DMS153 treated with DMSO at 0.1 percent for 48 hours (cell line): ENCODE results near the gene STAT5B.
"Not testable (repeated sequence)": the region's sequence is repeated elsewhere in the genome, so short reads cannot be mapped to it uniquely, and the experiment has no call there.

Experiments
- DNase-seq: peaks from one replicate; lab custom pipeline; 2025; ENCODE audit not compliant: unreplicated experiment; lab: John Stamatoyannopoulos, UW

Gene STAT5B

DNA sequence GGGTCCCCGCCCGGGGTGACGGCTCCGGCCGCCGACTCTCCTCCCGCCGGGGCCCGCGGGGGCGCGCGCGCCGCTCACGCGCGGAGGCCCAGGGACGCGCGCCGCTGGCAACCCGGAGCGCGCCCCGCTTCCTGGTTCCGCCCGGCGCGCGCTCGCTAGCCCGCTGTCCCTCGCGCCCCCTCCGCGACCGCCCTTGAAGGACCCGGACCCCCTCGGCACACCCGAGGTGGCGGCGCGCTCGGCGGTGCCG, at the start of gene STAT5B:
STAT5B (minus strand) TSS at position 33 of the 250 bp plus-strand sequence. CDS start 44,264 bp downstream, outside the sequence.
- no peak for DNase-seq

- DNase-seq = no peak
Measured at GRCh38 chr17:42325026-42325425, 48.8 kb upstream of the STAT5B start.

GRCh38 chr17:42323268-42323773, 47.1 kb upstream of the STAT5B start:
- no peak for DNase-seq

DNA sequence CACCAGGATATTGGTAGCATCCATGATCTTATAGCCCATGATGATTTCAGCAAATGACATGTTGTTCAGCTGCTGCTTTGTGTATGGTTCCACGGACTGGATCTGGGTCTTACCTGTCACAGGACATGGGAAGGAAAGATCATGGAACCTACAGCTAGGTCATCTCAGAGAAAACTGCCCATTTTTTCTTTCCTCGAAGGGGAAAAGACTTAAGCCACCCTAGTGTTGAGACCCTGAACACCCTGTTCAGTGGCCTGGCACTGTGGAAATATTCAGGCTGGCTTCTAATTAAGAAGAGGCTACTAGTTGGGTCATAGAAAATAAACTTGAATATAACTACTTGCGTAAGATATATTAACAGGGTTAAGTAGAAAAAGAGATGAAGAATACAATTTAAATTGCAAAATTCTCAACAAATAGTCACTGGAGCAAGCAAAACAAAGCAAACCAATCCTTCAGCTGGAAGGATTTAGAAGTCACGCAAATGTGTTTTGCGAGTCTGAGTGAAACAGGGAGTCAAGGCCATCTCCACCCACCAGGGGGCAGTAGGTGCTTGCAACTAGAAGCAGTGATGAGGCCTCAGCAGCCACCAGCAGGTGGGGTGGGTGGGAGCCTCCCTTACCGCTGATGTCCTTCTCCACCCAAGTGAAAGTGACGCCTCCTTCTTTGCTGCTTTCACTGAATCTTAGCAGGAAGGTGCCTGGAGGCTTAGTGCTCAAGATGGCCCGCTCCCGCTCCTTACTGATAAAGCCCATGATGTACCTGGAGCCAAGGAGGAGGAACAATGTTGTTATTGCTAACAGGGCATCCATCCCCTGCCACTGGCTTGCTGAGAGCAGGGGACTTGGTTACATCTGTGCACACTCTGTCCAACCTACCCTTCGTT, 46.4 kb upstream of the STAT5B start:
- DNase-seq = peak; percentile 79

GRCh38 chr17:42321555-42321954, 45.4 kb upstream of the STAT5B start:
- no peak for DNase-seq

DNA sequence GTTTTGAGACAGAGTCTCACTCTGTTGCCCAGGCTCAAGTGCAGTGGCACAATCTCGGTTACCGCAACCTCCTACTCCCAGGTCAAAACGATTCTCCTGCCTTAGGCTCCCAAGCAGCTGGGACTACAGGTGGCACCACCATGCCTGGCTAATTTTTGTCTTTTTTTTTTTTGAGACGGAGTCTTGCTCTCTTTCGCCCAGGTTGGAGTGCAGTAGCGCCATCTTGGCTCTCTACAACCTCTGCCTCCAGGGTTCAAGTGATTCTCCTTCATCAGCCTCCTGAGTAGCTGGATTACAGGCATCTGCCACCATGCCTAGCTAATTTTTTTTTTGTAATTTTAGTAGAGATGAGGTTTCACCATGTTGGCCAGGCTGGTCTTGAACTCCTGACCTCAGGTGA, 41.8 kb upstream of the STAT5B start:
- DNase-seq = not testable (repeated sequence)

DNA sequence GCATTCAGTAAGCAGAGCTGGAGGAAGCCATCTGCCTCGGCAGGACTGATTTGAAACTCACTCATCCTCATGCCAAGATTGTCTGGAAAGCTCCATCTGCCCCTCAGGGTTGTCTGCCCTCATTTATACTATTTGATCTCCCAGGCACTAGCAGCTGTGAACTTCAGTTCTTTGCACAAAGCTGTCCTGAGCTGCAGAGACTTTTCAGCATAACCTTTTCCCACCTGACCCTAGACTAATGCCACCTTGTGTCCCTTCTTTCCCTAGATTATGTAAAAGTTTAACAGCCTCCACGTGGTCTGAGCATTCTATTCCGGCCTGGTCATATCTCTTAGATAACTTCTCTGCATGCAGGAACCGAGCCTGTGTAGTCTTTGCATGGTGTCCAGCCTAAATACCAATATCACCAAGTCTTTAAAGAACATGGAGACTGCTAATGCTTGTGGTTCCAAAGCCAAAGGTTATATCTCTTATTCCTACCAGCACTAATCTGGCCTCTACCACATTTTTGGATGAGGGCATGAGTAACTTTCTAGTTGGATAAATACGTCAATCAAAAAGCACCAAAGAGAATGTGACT, 41.2 kb upstream of the STAT5B start:
- DNase-seq = no peak

DNA sequence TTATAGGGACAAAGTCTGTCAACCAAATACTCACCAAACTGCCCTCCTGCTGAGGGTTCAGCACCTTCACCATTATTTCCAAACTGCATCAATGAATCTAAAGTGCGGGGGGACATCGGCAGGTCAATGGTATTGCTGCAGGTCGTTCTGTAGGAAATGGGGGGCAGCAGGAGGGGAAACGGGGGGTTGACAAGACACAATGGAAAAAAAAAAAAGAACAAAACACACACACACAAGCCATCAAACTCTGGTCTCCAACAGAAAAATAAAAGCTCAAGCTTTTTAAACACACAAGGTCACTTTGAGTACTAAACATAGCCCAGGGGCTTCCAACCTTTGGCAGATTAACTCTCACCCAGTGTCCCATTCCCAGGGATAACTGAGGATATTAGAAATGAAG, 40.6 kb upstream of the STAT5B start:
- no peak for DNase-seq

- no peak for DNase-seq
Measured at GRCh38 chr17:42315402-42316156, 39.4 kb upstream of the STAT5B start.

GRCh38 chr17:42313773-42314566, 37.8 kb upstream of the STAT5B start:
- DNase-seq = no peak

GRCh38 chr17:42313389-42313772, 37.2 kb upstream of the STAT5B start:
- no peak for DNase-seq

DNA sequence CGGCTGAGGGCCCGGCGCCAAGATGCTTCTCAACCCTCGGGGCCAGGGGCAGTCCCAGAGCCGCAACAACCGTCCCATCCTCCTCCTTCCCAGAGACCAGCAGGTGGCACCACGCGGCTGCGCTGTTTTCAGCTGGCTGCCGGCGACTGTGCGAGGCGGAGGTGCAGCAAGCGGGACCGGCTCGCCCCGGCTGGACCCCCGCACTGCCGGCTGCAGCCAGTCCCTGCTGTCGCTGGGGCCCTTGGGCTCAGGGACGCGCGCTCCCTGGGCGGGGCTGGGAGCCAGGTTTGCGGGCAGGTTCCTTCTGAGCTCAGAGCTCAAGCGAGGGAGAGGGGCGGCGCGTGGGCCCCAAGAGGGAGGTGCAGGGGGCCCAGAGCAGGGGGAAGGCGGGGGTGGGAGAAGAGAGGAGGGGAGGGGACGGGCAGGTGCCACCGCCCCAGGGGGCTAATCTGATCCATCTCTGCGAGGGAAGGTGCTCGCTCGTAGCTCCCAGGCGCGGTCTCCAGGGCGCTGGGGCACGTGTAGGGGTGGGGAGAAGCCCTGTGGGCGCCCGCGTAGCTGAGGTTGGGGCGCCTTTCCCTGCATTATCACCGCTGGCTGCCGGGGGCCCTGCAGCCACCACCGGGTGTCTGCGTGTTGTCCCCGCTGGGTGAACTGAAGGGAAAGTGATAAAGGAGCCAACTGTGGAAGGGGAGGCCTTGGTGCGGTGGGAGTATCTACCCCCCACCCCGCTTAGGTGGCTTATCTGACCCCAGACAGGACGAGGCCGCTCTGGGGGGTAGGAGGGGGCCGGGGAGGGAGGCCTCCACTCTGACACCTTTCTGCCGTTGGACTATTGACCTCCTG, 36.3 kb upstream of the STAT5B start:
- peak; percentile 3 for DNase-seq

DNA sequence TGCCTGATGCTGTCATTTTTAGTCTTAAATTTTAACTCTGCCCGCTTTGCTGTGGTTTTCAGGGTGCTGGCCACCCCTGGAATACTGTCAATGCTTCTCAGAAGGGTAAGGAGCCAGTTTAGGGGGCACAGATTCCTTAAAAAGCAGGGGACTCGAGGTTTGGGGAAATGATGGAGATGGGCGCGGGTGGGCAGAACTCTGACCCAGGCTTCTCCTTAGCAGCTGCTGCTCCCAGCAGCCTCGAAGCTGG, 35.8 kb upstream of the STAT5B start:
- no peak for DNase-seq

DNA sequence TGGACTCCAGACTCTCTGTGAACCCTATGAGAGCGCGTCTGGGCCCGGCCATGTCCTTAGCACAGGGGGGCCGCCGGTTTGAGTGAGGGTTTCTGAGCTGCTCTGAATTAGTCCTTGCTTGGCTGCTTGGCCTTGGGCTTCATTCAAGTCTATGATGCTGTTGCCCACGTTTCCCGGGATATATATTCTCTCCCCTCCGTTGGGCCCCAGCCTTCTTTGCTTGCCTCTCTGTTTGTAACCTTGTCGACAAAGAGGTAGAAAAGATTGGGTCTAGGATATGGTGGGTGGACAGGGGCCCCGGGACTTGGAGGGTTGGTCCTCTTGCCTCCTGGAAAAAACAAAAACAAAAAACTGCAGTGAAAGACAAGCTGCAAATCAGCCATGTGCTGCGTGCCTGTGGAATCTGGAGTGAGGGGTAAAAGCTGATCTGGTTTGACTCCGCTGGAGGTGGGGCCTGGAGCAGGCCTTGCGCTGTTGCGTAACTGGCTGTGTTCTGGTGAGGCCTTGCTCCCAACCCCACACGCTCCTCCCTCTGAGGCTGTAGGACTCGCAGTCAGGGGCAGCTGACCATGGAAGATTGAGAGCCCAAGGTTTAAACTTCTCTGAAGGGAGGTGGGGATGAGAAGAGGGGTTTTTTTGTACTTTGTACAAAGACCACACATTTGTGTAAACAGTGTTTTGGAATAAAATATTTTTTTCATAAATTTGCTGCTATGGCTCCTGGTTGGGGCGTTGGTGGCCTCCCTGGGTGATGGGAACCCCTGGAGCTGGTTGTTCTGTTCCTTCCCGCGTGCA, 35.2 kb upstream of the STAT5B start:
- no peak for DNase-seq

- no peak for DNase-seq
Measured at GRCh38 chr17:42310787-42311215, 34.6 kb upstream of the STAT5B start.

GRCh38 chr17:42309986-42310786, 34.0 kb upstream of the STAT5B start:
- no peak for DNase-seq

DNA sequence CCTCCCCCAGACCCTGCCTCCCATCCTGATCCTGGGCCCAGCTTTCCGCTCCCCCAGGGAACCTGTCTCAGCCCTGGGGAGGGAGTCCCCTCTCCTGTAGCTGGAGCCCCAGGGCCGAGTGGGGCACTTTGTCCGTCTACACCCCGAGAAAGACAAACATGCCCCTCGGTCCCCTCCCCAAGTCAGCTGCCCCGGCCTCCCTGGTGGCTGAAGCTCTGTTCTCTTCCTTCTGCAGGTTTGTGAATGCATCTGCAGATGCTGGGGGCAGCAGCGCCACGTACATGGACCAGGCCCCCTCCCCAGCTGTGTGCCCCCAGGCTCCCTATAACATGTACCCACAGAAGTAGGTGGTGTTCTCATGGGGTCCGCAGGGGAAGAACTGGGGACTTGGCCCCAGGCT, 33.0 kb upstream of the STAT5B start:
- no peak for DNase-seq

DNA sequence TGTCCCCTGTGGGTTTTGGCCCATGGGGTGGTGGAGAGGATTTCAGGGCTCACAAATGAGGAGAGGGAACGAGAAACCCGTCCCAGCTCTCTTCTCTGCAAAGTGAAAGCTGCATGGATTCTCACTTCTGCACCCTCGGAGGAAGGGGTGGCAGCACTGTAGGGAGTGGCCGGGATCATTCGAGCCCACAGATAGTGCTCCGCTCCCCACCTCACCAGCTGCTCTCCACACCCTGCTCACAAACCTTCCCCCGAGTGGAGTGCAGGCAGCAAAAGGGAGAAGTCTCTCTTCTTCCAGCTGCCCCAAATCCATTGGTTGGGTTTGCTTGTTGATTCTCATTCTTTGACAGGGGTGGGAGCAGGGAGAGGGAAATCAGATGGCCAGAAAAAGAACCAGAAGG, 32.3 kb upstream of the STAT5B start:
- DNase-seq = no peak

DNA sequence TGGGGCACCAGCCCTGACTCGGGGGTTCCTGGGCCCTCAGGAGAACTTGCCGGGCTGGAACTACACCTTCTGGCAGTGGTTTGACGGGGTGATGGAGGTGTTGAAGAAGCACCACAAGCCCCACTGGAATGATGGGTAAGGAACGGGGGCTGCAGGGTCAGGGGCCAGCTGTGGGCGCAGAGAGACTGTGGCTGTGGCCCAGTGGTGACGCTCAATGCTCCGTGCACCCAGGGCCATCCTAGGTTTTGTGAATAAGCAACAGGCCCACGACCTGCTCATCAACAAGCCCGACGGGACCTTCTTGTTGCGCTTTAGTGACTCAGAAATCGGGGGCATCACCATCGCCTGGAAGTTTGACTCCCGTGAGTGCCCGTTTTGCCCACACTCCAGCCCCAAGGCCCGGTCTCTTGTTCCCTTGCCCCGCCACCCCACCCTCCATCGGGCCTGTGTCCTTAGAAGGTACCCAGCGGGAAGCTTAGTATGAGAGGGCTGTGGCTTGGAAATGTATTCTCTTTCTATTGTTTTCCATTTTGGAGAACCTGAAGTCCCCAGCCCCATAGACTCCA, 31.3 kb upstream of the STAT5B start:
- no peak for DNase-seq
